CD4-positive, alpha-beta memory T cell (primary cell): ENCODE results near the gene SBSN. TPM values are rescaled to one million over a fixed set of nuclear protein-coding genes. Genes with fewer than 3 reads are reported as not detected.

Experiments used
- CTCF ChIA-PET: fragments of 350-600 bp; sonication (Branson Sonifier 250); formaldehyde crosslinking; loops from one replicate; lab custom pipeline; 2021; ENCODE audit warnings: inconsistent platforms; ENCODE audit not compliant: partially characterized antibody; lab: Charles Lee
- POLR2A ChIA-PET: fragments of 350-600 bp; sonication (Branson Sonifier 250); formaldehyde crosslinking; loops from one replicate; lab custom pipeline; 2021; ENCODE audit not compliant: partially characterized antibody; lab: Charles Lee
- DNase-seq, 5 donors: peaks; one replicate each; pipeline versions ENCODE4 v3.0.0 to v3.0.0-alpha.2; 2020 to 2022; ENCODE audit warnings: mixed read lengths in 1 of 5
- H3K27ac ChIP-seq: one replicate; pipeline ENCODE4 v1.7.0; 2013; ENCODE audit warnings: low read depth, low read length
- H3K27me3 ChIP-seq: 2 replicates; pipeline ENCODE4 v1.7.0; 2013; ENCODE audit warnings: mild to moderate bottlenecking, low read length, moderate library complexity; ENCODE audit not compliant: insufficient read depth
- H3K36me3 ChIP-seq: 2 replicates; pipeline ENCODE4 v1.7.0; 2013; ENCODE audit warnings: mild to moderate bottlenecking, low read length, moderate library complexity; ENCODE audit not compliant: insufficient read depth
- H3K4me1 ChIP-seq: 2 replicates; pipeline ENCODE4 v1.7.0; 2013; ENCODE audit warnings: mild to moderate bottlenecking, low read length, moderate library complexity; ENCODE audit not compliant: insufficient read depth
- H3K4me3 ChIP-seq, 2 donors: one replicate each; pipeline ENCODE4 v1.7.0; 2013; ENCODE audit warnings: low read length in 2 of 2, mild to moderate bottlenecking in 1 of 2
- H3K9me3 ChIP-seq, 2 donors: one replicate each; pipeline ENCODE4 v1.7.0; 2013; ENCODE audit warnings: low read length in 2 of 2, control low read depth in 1 of 2; ENCODE audit not compliant: control insufficient read depth in 1 of 2
- H3K27ac Mint-ChIP-seq, 7 donors: one replicate each; pipeline ENCODE4 v1.8.0; 2020 to 2021; ENCODE audit warnings: mixed read lengths in 7 of 7, mild to moderate bottlenecking in 6 of 7, inconsistent platforms in 3 of 7, moderate library complexity in 3 of 7
- H3K27me3 Mint-ChIP-seq, 2 donors: one replicate each; pipeline ENCODE4 v1.8.0; 2020 to 2021; ENCODE audit warnings: mixed read lengths in 2 of 2
- H3K36me3 Mint-ChIP-seq, 2 donors: one replicate each; pipeline ENCODE4 v1.8.0; 2020 to 2021; ENCODE audit warnings: mixed read lengths in 2 of 2, inconsistent platforms in 1 of 2, mild to moderate bottlenecking in 1 of 2
- H3K4me1 Mint-ChIP-seq, 4 donors: one replicate each; pipeline ENCODE4 v1.8.0; 2020 to 2021; ENCODE audit warnings: mixed read lengths in 4 of 4, mild to moderate bottlenecking in 1 of 4
- H3K4me3 Mint-ChIP-seq, 8 donors: one replicate each; pipeline ENCODE4 v1.8.0; 2020 to 2021; ENCODE audit warnings: mixed read lengths in 8 of 8, mild to moderate bottlenecking in 7 of 8, moderate library complexity in 6 of 8, inconsistent platforms in 3 of 8
- H3K9me3 Mint-ChIP-seq, 8 donors: one replicate each; pipeline ENCODE4 v1.8.0; 2020 to 2021; ENCODE audit warnings: mixed read lengths in 8 of 8, mild to moderate bottlenecking in 5 of 8, inconsistent platforms in 3 of 8, moderate library complexity in 1 of 8
- intact Hi-C: fragments of 100-400 bp; cut with micrococcal nuclease; formaldehyde crosslinking; loops from one replicate; pipeline ENCODE4 v1.15.1; 2023
- polyA plus RNA-seq, 2 donors: library from polyadenylated mRNA; unstranded; fragments of 300-500 nt; fragmentation: Illumina TruSeq; gene quantifications; one replicate each; pipeline ENCODE4 v1.2.3, GENCODE V29; 2021
- total RNA-seq, 2 experiments: library from RNA; stranded (reverse); gene quantifications; one replicate each; pipeline ENCODE4 v1.2.3, GENCODE V29; 2021

SBSN gene, protein sequence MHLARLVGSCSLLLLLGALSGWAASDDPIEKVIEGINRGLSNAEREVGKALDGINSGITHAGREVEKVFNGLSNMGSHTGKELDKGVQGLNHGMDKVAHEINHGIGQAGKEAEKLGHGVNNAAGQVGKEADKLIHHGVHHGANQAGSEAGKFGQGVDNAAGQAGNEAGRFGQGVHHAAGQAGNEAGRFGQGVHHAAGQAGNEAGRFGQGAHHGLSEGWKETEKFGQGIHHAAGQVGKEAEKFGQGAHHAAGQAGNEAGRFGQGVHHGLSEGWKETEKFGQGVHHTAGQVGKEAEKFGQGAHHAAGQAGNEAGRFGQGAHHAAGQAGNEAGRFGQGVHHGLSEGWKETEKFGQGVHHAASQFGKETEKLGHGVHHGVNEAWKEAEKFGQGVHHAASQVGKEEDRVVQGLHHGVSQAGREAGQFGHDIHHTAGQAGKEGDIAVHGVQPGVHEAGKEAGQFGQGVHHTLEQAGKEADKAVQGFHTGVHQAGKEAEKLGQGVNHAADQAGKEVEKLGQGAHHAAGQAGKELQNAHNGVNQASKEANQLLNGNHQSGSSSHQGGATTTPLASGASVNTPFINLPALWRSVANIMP
- total RNA-seq (not detected), polyA plus RNA-seq (not detected)

DNA sequence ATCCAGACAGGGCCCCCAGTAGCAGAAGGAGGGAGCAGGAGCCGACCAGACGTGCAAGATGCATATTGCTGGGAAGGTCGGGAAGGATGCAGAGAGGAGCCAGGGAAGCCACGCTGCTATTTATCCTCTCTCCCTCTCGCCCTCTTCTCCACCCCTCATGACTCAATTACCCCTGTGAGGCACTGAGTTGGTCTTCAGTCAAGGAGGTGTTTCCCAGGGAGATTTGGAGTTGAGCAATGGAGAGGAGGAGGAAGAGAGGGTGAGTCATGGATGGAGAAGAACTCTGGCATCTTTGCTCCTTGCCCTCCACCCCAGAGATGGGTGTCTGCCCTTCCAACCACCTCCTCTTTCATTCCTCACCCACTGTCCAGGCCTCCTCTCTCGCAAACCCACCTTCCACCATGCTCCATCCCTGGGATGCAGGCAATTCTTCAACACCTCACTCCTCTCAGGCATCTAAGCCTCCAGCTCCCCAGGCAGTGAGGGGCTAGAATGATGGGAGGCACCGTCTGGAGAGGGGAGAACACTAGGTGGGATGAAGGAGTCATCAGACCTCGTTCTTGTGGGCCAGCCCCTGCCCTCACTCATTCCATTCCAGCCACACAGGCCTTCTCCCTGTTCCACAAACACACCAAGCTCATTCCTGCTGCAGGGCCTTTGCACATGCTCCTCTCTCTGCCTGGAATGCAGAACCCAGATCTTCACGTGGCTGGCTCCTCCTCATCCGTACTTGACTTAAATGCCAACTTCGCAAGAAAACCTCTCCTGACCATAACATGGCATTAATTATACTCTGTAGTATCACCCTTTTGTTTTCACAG lies at the start of gene SBSN:
Gene SBSN, minus strand, starts transcription at position 94 of the 821 bp plus-strand sequence. Its CDS starts 30 bp downstream, at position 64.
- Mint-ChIP-seq H3K27me3 (peaks cover 29 to 36% of the 10 kb centered on the region in 2 donors), H3K36me3 (no peaks in the 10 kb centered on the region), H3K27ac (no peak within 1 kb of the TSS), H3K9me3 (no peaks in the 10 kb centered on the region), H3K4me1 (peaks cover 3 to 8% (median 5%) of the 10 kb centered on the region in 4 donors), H3K4me3 (no peak within 1 kb of the TSS)
- DNase-seq: no peak
- ChIA-PET CTCF (interaction anchor here (1.0 kb wide), 1 partner anchor 18 kb away, joined by 3 read pairs; no protein-coding TSS in a partner anchor), POLR2A (no interaction called here)
- Histone ChIP-seq H3K9me3 (no peaks in the 10 kb centered on the region), H3K27me3 (no peaks in the 10 kb centered on the region), H3K27ac (no peak within 1 kb of the TSS), H3K36me3 (no peaks in the 10 kb centered on the region), H3K4me3 (no peak within 1 kb of the TSS), H3K4me1 (peaks cover 3% of the 10 kb centered on the region)
- intact Hi-C loops: no loop called here

DNA sequence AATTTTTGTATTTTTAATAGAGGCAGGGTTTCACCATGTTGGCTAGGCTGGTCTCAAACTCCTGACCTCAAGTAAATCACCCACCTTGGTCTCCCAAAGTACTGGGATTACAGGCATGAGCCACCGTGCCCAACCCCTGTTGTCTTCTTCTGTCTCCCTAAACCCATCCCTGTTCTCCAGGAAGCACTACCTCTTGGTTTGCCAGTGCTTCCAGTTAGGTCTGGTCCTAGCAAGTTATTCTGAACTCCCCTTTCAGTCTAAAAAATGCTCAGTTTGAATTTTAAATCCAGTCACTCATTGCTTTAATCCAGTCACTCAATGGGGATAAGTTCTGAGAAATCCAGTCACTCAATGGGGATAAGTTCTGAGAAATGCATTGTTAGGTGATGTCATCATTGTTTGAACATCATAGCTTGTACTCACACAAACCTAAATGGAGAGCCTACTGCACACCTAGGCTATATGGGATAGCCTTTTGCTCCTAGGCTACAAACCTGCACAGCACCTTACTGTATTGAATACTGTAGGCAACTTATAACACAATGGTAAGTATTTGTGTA lies 43.4 kb upstream of the SBSN start:
- Mint-ChIP-seq H3K4me1 (no peaks in the 10 kb centered on the region), H3K27ac (no peak overlapping the region), H3K9me3 (peaks cover 0 to 29% (median 21%) of the 10 kb centered on the region in 8 donors), H3K36me3 (peaks cover 0 to 12% of the 10 kb centered on the region in 2 donors), H3K4me3 (no peak overlapping the region), H3K27me3 (peaks cover 14 to 31% of the 10 kb centered on the region in 2 donors)
- no peak overlapping the region for H3K4me3 ChIP-seq
- no peak overlapping the region for H3K27ac ChIP-seq
- no peaks in the 10 kb centered on the region for H3K36me3 ChIP-seq
- no peak for DNase-seq
- H3K27me3 ChIP-seq: no peaks in the 10 kb centered on the region
- peaks cover 0 to 5% of the 10 kb centered on the region in 2 donors for H3K9me3 ChIP-seq
- intact Hi-C loops: no loop called here
- no peaks in the 10 kb centered on the region for H3K4me1 ChIP-seq
- CTCF ChIA-PET: no interaction called here
- POLR2A ChIA-PET: no interaction called here

DNA sequence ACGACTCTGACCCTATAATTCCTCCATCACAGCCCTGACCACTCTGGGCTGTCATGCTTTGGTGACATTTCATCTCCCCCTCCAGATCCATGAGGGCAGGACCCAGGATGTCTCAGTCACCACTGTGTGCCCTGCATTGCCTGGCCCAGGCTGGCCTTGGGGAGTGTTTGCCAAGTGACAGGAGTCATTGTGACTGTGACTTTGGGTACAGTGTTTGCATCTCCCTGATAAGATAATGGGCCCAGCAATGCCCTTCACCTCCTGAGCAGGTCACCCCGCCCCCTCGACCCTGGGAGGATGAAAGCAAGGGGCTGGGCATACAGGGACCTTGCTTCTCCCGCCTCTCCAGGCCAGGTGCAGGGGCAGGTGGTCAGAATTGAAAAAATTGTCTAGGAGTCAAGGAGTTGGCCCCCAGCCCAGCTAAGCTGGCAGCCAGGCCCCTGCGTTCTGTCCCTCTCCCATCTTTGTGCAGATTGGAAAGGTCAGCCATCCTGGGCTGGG lies 41.2 kb upstream of the SBSN start:
- Histone ChIP-seq H3K27ac (no peak overlapping the region), H3K36me3 (no peaks in the 10 kb centered on the region), H3K4me3 (no peak overlapping the region), H3K9me3 (no peaks in the 10 kb centered on the region), H3K27me3 (no peaks in the 10 kb centered on the region), H3K4me1 (no peaks in the 10 kb centered on the region)
- Mint-ChIP-seq H3K4me1 (no peaks in the 10 kb centered on the region), H3K9me3 (peaks cover 0 to 9% (median 4%) of the 10 kb centered on the region in 8 donors), H3K36me3 (no peaks in the 10 kb centered on the region), H3K27me3 (peaks cover 23 to 37% of the 10 kb centered on the region in 2 donors), H3K4me3 (no peak overlapping the region), H3K27ac (peak overlapping the region in 1 of 7 donors; percentile 66)
- intact Hi-C loops: no loop called here
- ChIA-PET POLR2A (no interaction called here), CTCF (no interaction called here)
- no peak for DNase-seq

DNA sequence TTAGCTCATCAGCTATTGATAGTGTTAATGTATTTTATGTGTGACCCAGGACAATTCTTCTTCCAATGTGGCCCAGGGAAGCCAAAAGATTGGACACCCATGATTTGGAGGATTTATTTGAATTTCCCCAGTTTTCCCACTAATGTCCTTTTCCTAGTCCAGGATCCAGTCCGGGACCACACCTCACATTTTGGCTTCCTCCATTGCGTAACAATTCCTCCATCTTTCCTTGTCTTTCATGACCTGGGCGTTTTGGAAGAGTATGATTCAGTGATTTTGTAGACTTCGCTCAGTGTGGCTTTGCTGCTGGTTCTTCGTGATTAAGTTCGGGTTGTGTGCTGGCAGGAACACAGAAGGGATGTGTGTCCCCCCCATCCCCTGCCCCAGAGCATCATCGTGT lies 38.6 kb upstream of the SBSN start:
- Histone ChIP-seq H3K4me1 (no peaks in the 10 kb centered on the region), H3K27me3 (no peaks in the 10 kb centered on the region), H3K27ac (no peak overlapping the region), H3K4me3 (no peak overlapping the region), H3K36me3 (no peaks in the 10 kb centered on the region), H3K9me3 (no peaks in the 10 kb centered on the region)
- peaks cover 0 to 2% (median 0%) of the 10 kb centered on the region in 8 donors for H3K9me3 Mint-ChIP-seq
- H3K4me3 Mint-ChIP-seq: no peak overlapping the region
- no peak for DNase-seq
- no peaks in the 10 kb centered on the region for H3K4me1 Mint-ChIP-seq
- intact Hi-C loops: no loop called here
- H3K27me3 Mint-ChIP-seq: peaks cover 30 to 47% of the 10 kb centered on the region in 2 donors
- ChIA-PET CTCF (interaction anchor here (1.7 kb wide), 1 partner anchor 18 kb away, joined by 4 read pairs; no protein-coding TSS in a partner anchor), POLR2A (no interaction called here)
- H3K36me3 Mint-ChIP-seq: no peaks in the 10 kb centered on the region
- no peak overlapping the region for H3K27ac Mint-ChIP-seq

DNA sequence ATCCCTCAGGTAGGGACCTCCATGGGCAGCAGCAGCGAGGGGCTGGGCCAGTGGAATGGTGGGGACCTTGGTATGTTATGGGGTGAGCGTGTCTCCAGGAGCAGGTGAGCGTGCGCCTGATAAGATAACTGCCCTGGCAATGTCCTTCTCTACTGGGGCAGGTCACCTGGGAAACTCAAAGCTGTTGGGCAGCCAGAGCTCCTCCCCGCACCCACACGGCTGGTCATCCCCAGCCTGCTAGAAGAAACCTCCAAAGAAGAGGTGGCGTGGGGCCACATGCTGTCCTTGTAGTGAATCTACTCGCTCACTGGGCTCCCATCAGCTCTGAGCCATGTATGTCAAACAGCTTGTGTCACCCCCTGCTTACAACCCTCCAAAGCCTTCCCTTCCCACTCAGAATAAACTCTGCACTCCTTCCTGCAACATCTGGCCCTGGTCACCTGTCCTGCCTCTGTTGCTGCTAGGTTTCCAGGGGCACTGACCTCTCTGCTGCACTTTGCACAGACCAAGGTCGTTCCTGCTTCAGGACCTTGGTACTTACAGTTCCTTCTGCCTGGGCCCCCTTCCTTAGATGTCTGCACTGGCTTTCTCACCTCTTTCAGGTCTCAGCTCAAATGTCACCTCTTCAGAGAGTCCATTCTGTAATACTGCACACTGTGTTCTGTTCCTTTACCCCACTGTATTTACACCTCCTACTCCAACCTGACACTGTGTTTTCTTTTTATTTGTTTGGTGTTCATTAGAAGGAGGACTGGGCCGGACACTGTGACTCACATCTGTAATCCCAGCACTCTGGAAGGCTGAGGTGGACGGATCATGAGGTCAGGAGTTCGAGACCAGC lies 37.1 kb upstream of the SBSN start:
- H3K4me3 ChIP-seq: no peak overlapping the region
- no peaks in the 10 kb centered on the region for H3K36me3 ChIP-seq
- H3K9me3 ChIP-seq: no peaks in the 10 kb centered on the region
- no peak overlapping the region for H3K4me3 Mint-ChIP-seq
- intact Hi-C loops: no loop called here
- no peaks in the 10 kb centered on the region for H3K36me3 Mint-ChIP-seq
- POLR2A ChIA-PET: no interaction called here
- H3K4me1 ChIP-seq: no peaks in the 10 kb centered on the region
- no peaks in the 10 kb centered on the region for H3K4me1 Mint-ChIP-seq
- DNase-seq: no peak
- no peaks in the 10 kb centered on the region for H3K27me3 ChIP-seq
- CTCF ChIA-PET: interaction anchor here (1.7 kb wide), 1 partner anchor 17 kb away, joined by 4 read pairs; no protein-coding TSS in a partner anchor
- H3K9me3 Mint-ChIP-seq: peaks cover 0 to 2% (median 0%) of the 10 kb centered on the region in 8 donors
- H3K27me3 Mint-ChIP-seq: peaks cover 35 to 47% of the 10 kb centered on the region in 2 donors
- H3K27ac ChIP-seq: no peak overlapping the region
- H3K27ac Mint-ChIP-seq: no peak overlapping the region

DNA sequence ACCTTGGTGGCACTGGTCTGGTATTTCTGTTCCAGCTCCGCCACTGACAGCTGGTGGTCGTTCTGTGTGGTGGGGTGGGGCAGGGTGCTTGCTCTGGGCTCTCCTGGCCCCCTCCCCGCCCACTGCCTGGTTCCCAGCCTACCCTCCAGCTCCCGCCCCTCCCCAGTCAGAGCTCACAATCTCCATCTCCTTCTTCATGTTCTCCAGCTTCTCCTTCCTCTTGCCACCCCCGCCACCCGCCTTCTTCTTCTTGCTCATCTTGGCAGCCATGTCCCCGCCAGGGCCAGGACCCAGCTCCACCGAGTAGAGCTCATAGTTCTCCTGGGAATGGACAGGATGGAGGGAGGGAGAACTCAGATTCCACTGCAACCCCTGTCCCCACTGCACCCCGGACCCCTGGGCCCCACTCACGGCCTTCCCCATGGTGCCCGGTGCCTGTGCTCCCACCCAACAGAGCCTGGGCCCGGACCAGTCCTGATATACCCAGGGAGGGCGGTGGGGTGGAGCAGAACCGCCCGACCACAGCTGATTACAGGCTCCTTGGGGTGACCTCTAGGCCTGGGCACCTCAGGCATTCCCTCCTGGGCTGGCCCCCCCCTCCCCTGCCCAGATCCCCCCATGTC lies 35.2 kb upstream of the SBSN start, which contains the start of gene ATP4A:
Gene ATP4A, minus strand, starts transcription at position 452 of the 623 bp plus-strand sequence. Its CDS starts 29 bp downstream, at position 423.
- H3K4me1 Mint-ChIP-seq: peaks cover 2 to 8% (median 4%) of the 10 kb centered on the region in 4 donors
- POLR2A ChIA-PET: no interaction called here
- H3K4me3 Mint-ChIP-seq: no peak within 1 kb of the TSS
- H3K4me1 ChIP-seq: peaks cover 6% of the 10 kb centered on the region
- H3K27ac ChIP-seq: no peak within 1 kb of the TSS
- peaks cover 0 to 2% (median 0%) of the 10 kb centered on the region in 8 donors for H3K9me3 Mint-ChIP-seq
- H3K36me3 Mint-ChIP-seq: no peaks in the 10 kb centered on the region
- H3K27ac Mint-ChIP-seq: no peak within 1 kb of the TSS
- H3K9me3 ChIP-seq: no peaks in the 10 kb centered on the region
- no peak for DNase-seq
- H3K27me3 ChIP-seq: peaks cover 5% of the 10 kb centered on the region
- no peak within 1 kb of the TSS for H3K4me3 ChIP-seq
- intact Hi-C loops: no loop called here
- CTCF ChIA-PET: no interaction called here
- no peaks in the 10 kb centered on the region for H3K36me3 ChIP-seq
- H3K27me3 Mint-ChIP-seq: peaks cover 42 to 45% of the 10 kb centered on the region in 2 donors
